HEK293T (cell line): ENCODE results near the gene ACHE.

Source experiments
- ELF4 ChIP-seq: fragments of 450-650 bp; IDR thresholded peaks from 2 replicates; pipeline ENCODE4 v1.6.1; 2017; ENCODE audit warnings: antibody characterized with exemption
- SP1 ChIP-seq: fragments of 450-650 bp; IDR thresholded peaks from 2 replicates; pipeline ENCODE4 v1.6.1; 2017
- TF ChIP-seq, protein P1 (sequence below): fragments of 450-650 bp; IDR thresholded peaks from 2 replicates; pipeline ENCODE4 v1.6.1; 2016

DNA sequence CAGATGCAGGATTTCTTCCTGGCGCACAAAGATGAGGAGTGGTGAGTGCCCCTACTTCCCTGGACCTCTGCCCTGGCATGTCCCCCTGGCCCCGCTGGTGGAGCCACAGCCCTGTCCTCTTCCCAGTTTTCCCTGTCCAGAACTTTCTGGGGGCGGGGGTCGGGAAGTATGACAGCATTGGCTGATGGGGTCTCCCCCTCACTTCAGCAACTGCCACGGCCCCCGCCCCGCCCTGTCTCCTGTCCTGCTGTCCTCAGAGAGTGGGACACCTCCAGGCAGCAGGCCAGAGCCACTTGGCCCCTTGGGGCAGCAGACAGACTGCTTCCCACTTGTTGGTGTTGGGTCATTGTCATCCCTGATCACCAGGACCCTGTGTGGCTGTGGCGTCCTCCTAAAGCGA, 13.5 kb downstream of the ACHE start:
- TF ChIP-seq ELF4 (no peak), SP1 (no peak)
- TF ChIP-seq, protein P1, sequence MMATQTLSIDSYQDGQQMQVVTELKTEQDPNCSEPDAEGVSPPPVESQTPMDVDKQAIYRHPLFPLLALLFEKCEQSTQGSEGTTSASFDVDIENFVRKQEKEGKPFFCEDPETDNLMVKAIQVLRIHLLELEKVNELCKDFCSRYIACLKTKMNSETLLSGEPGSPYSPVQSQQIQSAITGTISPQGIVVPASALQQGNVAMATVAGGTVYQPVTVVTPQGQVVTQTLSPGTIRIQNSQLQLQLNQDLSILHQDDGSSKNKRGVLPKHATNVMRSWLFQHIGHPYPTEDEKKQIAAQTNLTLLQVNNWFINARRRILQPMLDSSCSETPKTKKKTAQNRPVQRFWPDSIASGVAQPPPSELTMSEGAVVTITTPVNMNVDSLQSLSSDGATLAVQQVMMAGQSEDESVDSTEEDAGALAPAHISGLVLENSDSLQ, result no peak
